Putamen (tissue), 1 donor: ENCODE results near the gene CD81.
"Not testable (repeated sequence)": the region's sequence is repeated elsewhere in the genome, so short reads cannot be mapped to it uniquely, and the experiment has no call there.

Source experiments
- DNase-seq: peaks from one replicate; pipeline ENCODE4 v3.0.0-alpha.2; 2016; ENCODE audit warnings: low spot score

CD81 gene

GRCh38 chr11:2357651-2358050 is 19.5 kb upstream of the CD81 start:
- DNase-seq = not testable (repeated sequence)

GRCh38 chr11:2358754-2359442 is 18.2 kb upstream of the CD81 start:
- DNase-seq = no peak

GRCh38 chr11:2359557-2359956 is 17.6 kb upstream of the CD81 start:
- no peak for DNase-seq

GRCh38 chr11:2360081-2360642 is 16.9 kb upstream of the CD81 start:
- no peak for DNase-seq

GRCh38 chr11:2361565-2361964 is 15.5 kb upstream of the CD81 start:
- no peak for DNase-seq

- no peak for DNase-seq
Observed at GRCh38 chr11:2362414-2362813, 14.7 kb upstream of the CD81 start.

GRCh38 chr11:2363130-2363529 is 14.0 kb upstream of the CD81 start:
- no peak for DNase-seq

- DNase-seq = no peak
Observed at GRCh38 chr11:2363577-2364370, 13.3 kb upstream of the CD81 start.

GRCh38 chr11:2364386-2364785 is 12.7 kb upstream of the CD81 start:
- not testable (repeated sequence) for DNase-seq

- DNase-seq = no peak
Observed at GRCh38 chr11:2365571-2366210, 11.4 kb upstream of the CD81 start.

GRCh38 chr11:2366276-2366675 is 10.8 kb upstream of the CD81 start:
- DNase-seq = no peak

- no peak for DNase-seq
Observed at GRCh38 chr11:2366733-2367132, 10.4 kb upstream of the CD81 start.

GRCh38 chr11:2367266-2368160 is 9.6 kb upstream of the CD81 start:
- no peak for DNase-seq

- no peak for DNase-seq
Observed at GRCh38 chr11:2368178-2368850, 8.8 kb upstream of the CD81 start.

GRCh38 chr11:2368851-2369180 is 8.3 kb upstream of the CD81 start:
- DNase-seq = no peak

- no peak for DNase-seq
Observed at GRCh38 chr11:2369320-2369719, 7.8 kb upstream of the CD81 start.

- DNase-seq = no peak
Observed at GRCh38 chr11:2369896-2370295, 7.2 kb upstream of the CD81 start.

- DNase-seq = no peak
Observed at GRCh38 chr11:2374456-2375201, 2.5 kb upstream of the CD81 start.

- DNase-seq = no peak
Observed at GRCh38 chr11:2375341-2375853, 1.7 kb upstream of the CD81 start.

GRCh38 chr11:2375964-2376551 is 1.1 kb upstream of the CD81 start:
- no peak for DNase-seq
